ENCODE data around the gene GBE1. TPM values are rescaled to one million over a fixed set of nuclear protein-coding genes. Genes with fewer than 3 reads are reported as not detected.

GBE1 gene
- total RNA-seq, 2 donors from 2014 or later, result 60.1 to 67.1 TPM

- Histone ChIP-seq H3K9me3 (no peaks in the 10 kb centered on the region), H3K36me3 (no peaks in the 10 kb centered on the region), H3K4me3 (no peak overlapping the region), H3K27ac (no peak overlapping the region), H3K4me1 (ENCODE audit: control insufficient read depth in 1 of 2, low read depth in 2 of 2) (peaks cover 10 to 23% of the 10 kb centered on the region in 2 donors), H3K27me3 (replicated peaks; ENCODE audit: insufficient read depth) (no peaks in the 10 kb centered on the region)
- DNase-seq (ENCODE audit: low spot score) (no peak), ATAC-seq (ENCODE audit: insufficient number of reproducible peaks, low FRiP score, low read depth) (no peak)
- TF ChIP-seq CTCF (IDR thresholded peaks at IDR 0.05), result no peak
Measured at GRCh38 chr3:81444817-81445460, 316.5 kb downstream of the GBE1 start.

GRCh38 chr3:81443958-81444357, 317.5 kb downstream of the GBE1 start:
- H3K36me3 ChIP-seq, result no peaks in the 10 kb centered on the region
- peaks cover 10 to 23% of the 10 kb centered on the region in 2 donors for H3K4me1 ChIP-seq (ENCODE audit: control insufficient read depth in 1 of 2, low read depth in 2 of 2)
- DNase-seq (ENCODE audit: low spot score), result no peak
- H3K9me3 ChIP-seq, result no peaks in the 10 kb centered on the region
- H3K27me3 ChIP-seq (replicated peaks; ENCODE audit: insufficient read depth), result no peaks in the 10 kb centered on the region
- TF ChIP-seq CTCF (IDR thresholded peaks at IDR 0.05), result no peak
- H3K4me3 ChIP-seq, result no peak overlapping the region
- peak overlapping the region; percentile 52 to 78 for H3K27ac ChIP-seq
- ATAC-seq (ENCODE audit: insufficient number of reproducible peaks, low FRiP score, low read depth), result peak; percentile 63

GRCh38 chr3:81443457-81443782, 318.0 kb downstream of the GBE1 start:
- no peaks in the 10 kb centered on the region for H3K36me3 ChIP-seq
- peaks cover 10 to 23% of the 10 kb centered on the region in 2 donors for H3K4me1 ChIP-seq (ENCODE audit: control insufficient read depth in 1 of 2, low read depth in 2 of 2)
- H3K27me3 ChIP-seq (replicated peaks; ENCODE audit: insufficient read depth), result no peaks in the 10 kb centered on the region
- H3K4me3 ChIP-seq, result no peak overlapping the region
- H3K27ac ChIP-seq, result peak overlapping the region; percentile 52 to 78
- DNase-seq (ENCODE audit: low spot score) (no peak), ATAC-seq (ENCODE audit: insufficient number of reproducible peaks, low FRiP score, low read depth) (no peak)
- no peak for TF ChIP-seq CTCF (IDR thresholded peaks at IDR 0.05)
- no peaks in the 10 kb centered on the region for H3K9me3 ChIP-seq

GRCh38 chr3:81442758-81443456, 318.5 kb downstream of the GBE1 start:
- H3K9me3 ChIP-seq, result no peaks in the 10 kb centered on the region
- H3K27me3 ChIP-seq (replicated peaks; ENCODE audit: insufficient read depth), result no peaks in the 10 kb centered on the region
- peaks cover 10 to 23% of the 10 kb centered on the region in 2 donors for H3K4me1 ChIP-seq (ENCODE audit: control insufficient read depth in 1 of 2, low read depth in 2 of 2)
- H3K4me3 ChIP-seq, result no peak overlapping the region
- no peak for TF ChIP-seq CTCF (IDR thresholded peaks at IDR 0.05)
- no peak for DNase-seq (ENCODE audit: low spot score)
- no peaks in the 10 kb centered on the region for H3K36me3 ChIP-seq
- no peak for ATAC-seq (ENCODE audit: insufficient number of reproducible peaks, low FRiP score, low read depth)
- H3K27ac ChIP-seq, result peak overlapping the region; percentile 52 to 78

GRCh38 chr3:81440661-81441060, 320.8 kb downstream of the GBE1 start:
- DNase-seq (ENCODE audit: low spot score) (no peak), ATAC-seq (ENCODE audit: insufficient number of reproducible peaks, low FRiP score, low read depth) (no peak)
- Histone ChIP-seq H3K27ac (no peak overlapping the region), H3K27me3 (replicated peaks; ENCODE audit: insufficient read depth) (no peaks in the 10 kb centered on the region), H3K4me3 (no peak overlapping the region), H3K9me3 (no peaks in the 10 kb centered on the region), H3K4me1 (ENCODE audit: control insufficient read depth in 1 of 2, low read depth in 2 of 2) (peaks cover 10 to 23% of the 10 kb centered on the region in 2 donors), H3K36me3 (no peaks in the 10 kb centered on the region)
- no peak for TF ChIP-seq CTCF (IDR thresholded peaks at IDR 0.05)
